ENCODE measurements around the gene SCAPER.

DNA sequence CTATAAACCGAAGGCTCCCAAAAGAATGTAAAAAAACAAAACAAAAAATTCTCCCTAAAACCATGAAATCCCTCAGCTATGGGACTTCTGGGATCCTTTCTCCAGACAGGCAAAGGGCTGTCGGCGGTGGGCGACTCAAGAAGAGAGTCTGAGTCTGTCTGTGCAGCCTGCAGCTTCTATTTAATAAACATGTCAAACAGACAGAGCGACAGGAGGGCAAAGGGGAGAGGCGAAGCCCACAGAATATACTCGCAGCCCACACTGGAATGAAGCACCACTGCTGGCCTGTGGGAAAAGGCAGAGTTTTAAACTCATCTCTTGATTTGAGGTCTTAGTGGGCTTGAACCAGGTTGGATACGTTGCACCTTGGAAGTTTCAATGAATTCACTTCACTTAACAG, 528.3 kb downstream of the SCAPER start:
- TF ChIP-seq CTCF (IDR thresholded peaks at IDR 0.05; ENCODE audit: insufficient read depth, low read length), result no peak
- no peak for TF ChIP-seq REST (IDR thresholded peaks at IDR 0.05; ENCODE audit: insufficient replicate concordance, low read depth)
- TF ChIP-seq SPI1 (IDR thresholded peaks at IDR 0.05; ENCODE audit: borderline replicate concordance, low read depth), result no peak

Measured in HL-60 (cell line).